Bone marrow (tissue), 2 donors: ENCODE measurements around the gene CLDN7.

Experiments used
- DNase-seq, 2 donors: peaks; one replicate each; lab custom pipeline; 2025; lab: John Stamatoyannopoulos, UW

CLDN7 gene

DNA sequence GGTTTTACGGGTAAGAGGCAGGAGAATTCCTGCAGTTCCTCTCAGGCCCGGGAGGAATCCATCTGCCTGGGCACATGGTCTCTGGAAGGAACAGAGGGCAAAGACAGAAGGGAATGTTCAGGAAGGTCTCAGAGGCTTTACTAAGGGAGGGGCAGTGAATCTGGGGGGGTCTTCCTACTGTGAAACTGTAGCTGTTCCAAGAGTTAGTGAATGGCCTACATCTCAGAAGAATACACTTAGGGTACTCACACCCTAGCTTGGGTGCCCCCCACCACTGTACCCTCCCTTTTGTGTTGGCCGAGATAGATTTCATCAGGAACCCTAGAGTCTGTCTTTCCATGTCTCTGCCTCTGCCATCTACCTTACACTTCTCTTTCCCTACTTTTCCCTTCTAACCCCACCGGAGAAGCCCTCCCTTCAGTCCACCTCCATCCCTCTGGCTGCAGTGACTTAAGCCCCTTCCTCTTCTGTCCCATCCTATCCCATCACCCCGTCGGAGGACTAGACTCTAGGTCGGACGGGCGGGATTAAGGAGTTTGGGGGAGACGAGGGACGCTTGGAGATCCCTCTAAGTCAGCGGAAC is 43.0 kb downstream of the CLDN7 start:
- no peak for DNase-seq

GRCh38 chr17:7218758-7219157 is 43.5 kb downstream of the CLDN7 start:
- DNase-seq, result no peak

- no peak for DNase-seq
Observed at GRCh38 chr17:7218166-7218565, 44.1 kb downstream of the CLDN7 start.

DNA sequence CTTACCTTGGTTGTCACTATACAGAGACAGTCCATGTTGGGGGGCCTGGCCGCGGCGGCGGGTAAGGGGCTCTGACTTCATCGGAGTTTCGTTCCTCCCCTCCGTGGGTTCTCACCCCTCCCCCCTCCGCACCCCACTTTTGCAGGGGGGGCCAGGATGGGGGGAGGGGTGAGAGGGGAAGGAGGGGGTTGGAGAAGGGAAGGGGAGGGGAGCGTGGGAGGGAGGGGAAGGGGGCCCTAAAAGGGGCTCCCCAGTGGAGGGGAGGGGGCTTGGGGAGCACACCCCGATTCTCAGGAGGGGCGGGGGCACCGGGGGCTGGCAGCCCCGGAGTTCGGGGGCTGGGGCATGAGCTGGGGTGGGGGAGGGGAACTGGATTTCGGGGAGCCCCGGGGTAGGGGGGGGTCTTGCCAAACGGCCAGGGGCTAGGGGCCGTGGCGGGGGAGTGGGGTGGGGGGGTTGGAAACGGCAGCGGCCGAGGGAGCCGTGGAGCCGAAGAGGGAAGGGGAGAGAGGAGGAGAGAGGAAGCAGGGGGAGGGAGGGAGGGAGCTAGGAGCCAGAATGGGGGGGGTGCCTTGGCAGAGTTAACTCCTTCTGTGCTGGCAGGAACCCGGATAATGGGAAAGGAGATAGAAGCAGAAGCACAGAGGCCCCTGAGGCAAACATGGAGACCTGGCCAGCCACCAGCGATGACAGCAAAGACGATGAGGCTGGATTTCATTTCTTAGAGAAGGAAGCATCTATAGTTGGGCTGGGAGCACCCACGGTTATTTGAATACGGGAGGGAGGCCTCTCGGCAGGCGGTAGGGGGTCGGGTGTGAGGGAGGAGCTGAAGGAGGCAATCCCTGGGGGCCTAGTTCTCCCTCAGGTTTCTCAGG is 44.9 kb downstream of the CLDN7 start:
- DNase-seq, result peak; percentile 17 to 58

- no peak for DNase-seq
Observed at GRCh38 chr17:7216242-7217112, 45.8 kb downstream of the CLDN7 start.

- peak in 1 of 2 donors; percentile 31 for DNase-seq
Observed at GRCh38 chr17:7215652-7216180, 46.6 kb downstream of the CLDN7 start.

DNA sequence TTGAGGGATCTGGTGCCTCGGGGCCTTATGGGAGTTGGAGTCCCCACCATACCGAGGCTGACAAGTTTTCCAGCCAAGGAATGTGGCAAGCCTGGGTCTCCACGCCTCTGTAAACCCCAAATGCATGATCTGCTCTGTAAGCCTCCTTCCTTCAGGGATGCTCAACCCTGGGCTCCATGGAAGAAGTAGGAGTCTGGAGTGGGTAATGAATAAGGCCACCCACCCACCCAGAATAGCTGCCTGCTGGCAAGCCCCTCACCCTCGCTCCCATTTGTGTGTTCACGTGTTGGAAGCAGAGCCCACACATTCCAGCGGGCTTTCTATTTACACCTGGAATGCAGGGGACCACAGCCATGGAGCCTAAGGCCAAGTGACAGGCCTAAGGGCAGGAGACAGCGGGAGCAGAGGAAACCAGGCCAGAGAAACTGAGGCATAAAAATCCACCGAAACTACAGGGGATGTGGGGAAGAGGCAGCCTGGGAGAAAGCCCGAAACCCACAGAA is 47.1 kb downstream of the CLDN7 start:
- no peak for DNase-seq

DNA sequence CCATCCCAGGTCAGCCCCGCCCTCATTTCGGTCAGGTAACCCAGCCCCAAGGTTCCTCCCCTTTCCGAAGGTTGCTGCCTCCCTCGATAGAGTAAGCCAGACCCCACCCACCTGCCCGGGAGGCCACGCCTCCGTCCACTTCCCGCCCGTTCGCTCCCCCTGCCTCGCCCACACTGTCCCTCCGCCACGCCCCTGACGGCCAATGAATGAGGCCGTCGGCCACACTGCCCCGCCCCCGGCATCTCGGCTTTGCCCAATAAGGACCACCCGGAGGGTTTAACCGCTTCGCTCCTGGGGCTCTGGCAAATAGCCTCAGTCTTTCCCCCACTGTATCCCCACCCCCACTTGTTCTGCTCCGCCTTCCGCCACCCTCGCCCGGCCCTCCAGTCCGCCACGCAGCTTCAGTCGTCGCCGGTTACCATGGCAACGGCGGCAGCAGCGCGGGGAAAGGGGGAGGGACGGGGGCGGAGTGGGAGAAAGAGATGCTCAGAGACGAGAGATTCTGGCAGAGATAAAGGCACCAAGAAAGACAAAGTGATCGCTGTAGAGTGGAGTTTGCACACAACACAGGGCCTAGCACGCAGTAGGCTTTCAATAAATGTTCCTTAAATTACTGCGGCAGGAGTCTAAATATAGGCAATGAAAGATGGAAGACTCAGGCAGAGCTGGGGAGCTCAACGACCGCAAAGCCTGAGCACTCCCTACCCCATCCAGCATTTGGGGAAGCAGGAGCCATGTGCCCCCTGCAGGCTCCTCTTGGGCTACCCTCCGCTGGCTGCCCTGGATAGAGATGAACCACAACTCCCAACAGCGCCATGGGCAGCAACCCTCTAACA is 47.8 kb downstream of the CLDN7 start:
- peak; percentile 82 to 89 for DNase-seq

DNA sequence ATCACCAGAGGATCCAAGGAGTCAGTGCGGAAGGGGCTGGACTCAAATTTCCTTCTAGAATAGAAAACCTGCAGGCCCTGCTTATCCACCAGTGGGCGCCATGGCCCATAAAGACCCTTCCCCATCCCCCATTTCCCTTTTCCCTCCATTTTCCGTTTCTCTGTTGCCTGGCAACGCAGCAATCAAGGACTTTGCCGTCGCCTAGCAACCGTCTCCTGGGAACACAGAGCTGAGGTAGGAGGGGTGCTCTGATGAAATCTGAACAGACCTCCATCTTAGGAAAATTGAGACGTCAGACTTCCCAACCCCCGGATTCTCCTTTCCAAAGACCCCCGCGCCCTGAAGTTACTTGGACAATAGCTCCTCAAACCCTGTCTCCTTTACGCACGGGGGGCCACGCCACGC is 48.4 kb downstream of the CLDN7 start:
- peak in 1 of 2 donors; percentile 20 for DNase-seq

GRCh38 chr17:7211491-7212273 is 50.6 kb downstream of the CLDN7 start:
- no peak for DNase-seq
